GM10266 (cell line): ENCODE data around the gene CRYGB.
"Not testable (repeated sequence)": the region's sequence is repeated elsewhere in the genome, so short reads cannot be mapped to it uniquely, and the experiment has no call there.

ENCODE experiments used
- DNase-seq: peaks from one replicate; pipeline ENCODE4 v3.0.0; 2012; ENCODE audit errors: extremely low spot score
- TF ChIP-seq, protein P1 (sequence below): IDR thresholded peaks from 2 replicates; pipeline ENCODE4 v1.5.1; 2012; ENCODE audit warnings: mild to moderate bottlenecking, low read depth; ENCODE audit not compliant: control insufficient read depth, insufficient read depth; ENCODE audit errors: missing control alignments

CRYGB gene

DNA sequence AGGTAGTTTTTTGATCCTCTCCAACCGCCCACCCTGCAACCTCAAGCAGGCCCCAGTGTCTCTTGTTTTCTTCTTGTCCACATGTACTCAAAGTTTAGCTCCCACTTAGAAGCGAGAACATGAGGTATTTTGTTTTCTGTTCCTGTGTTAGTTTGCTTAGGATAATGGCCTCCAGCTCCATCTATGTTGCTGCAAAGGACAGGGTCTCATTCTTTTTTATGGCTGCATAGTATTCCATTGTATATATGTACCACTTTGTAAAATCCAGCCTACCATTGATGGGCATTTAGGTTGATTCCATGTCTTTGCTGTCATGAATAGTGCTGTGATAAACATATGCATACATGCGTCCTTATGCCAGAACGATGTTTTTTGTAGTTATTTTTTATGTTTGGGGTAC lies 18.9 kb downstream of the CRYGB start:
- TF ChIP-seq, protein P1, sequence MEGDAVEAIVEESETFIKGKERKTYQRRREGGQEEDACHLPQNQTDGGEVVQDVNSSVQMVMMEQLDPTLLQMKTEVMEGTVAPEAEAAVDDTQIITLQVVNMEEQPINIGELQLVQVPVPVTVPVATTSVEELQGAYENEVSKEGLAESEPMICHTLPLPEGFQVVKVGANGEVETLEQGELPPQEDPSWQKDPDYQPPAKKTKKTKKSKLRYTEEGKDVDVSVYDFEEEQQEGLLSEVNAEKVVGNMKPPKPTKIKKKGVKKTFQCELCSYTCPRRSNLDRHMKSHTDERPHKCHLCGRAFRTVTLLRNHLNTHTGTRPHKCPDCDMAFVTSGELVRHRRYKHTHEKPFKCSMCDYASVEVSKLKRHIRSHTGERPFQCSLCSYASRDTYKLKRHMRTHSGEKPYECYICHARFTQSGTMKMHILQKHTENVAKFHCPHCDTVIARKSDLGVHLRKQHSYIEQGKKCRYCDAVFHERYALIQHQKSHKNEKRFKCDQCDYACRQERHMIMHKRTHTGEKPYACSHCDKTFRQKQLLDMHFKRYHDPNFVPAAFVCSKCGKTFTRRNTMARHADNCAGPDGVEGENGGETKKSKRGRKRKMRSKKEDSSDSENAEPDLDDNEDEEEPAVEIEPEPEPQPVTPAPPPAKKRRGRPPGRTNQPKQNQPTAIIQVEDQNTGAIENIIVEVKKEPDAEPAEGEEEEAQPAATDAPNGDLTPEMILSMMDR: no peak
- no peak for DNase-seq

DNA sequence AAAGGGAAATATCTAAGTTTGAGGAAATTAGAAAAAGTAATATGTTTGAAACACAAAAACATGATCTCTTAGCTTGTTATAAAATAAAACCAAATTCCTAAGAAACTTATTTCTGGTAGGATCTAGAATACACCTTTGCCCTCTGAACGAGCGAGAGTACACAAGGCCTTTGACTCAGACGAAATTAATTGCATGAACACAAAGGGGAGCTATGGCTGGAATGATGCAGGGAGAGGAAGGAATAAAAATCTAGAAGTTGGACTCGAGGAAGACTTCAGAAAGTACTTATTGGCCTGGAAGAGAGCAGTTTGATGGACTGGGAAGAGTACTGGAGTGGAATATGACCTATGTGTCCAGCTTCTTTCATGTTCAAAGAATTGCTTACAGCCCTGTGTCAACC lies 20.7 kb downstream of the CRYGB start:
- TF ChIP-seq, protein P1: no peak
- DNase-seq: no peak

DNA sequence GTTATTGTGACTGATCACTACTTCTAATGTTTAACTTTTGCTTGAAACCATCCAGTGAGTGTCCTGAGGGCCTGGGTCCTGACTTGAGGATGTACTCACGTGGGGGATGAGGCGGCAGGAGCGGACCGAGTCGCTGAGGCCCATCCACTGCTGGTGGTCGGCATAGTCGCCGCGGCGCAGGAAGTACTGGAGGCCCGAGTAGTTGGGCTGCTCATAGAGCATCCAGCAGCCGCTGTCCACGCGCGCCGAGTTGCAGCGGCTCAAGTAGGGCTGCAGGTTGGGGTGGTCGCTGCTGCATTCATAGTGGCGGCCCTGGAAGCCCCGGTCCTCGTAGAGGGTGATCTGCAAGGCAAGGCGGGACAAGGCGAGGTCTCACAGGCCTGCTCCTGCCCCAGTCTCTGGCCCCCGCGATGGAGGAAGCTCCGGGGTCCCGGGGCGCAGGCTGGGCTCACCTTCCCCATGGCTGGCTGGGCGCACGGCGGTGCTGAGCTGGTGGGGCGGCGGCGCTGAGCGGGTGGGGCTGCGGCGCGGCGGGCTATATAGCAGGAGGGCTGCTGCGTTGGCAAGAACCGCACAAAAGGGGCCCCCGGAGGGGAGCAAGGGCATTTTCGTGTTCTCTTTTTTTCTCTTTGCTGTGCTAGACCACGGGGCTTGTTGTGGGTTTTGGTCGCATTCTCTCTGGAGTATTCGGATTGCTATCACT lies 21.8 kb downstream of the CRYGB start, which contains the start of gene CRYGD:
Gene CRYGD, minus strand, starts transcription at position 512 of the 703 bp plus-strand sequence. Its CDS starts 51 bp downstream, at position 461.
- DNase-seq: not testable (repeated sequence)

DNA sequence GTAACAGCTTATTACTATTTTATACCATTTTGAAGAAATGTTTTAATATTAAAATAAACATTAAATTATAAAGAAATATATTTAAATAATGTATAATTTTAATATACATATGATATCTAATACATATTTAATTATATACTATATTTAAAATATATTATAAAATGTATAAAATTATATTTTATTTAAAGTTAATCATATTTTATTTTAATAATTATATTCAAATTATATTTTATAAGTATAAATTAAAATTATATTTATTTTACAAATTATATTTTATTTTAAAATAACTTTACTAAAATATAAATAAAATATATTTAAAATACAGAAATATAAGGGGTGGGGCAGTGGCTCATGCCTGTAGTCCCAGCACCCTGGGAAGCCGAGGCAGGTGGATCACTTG lies 23.7 kb downstream of the CRYGB start:
- DNase-seq: no peak
- TF ChIP-seq, protein P1: no peak

DNA sequence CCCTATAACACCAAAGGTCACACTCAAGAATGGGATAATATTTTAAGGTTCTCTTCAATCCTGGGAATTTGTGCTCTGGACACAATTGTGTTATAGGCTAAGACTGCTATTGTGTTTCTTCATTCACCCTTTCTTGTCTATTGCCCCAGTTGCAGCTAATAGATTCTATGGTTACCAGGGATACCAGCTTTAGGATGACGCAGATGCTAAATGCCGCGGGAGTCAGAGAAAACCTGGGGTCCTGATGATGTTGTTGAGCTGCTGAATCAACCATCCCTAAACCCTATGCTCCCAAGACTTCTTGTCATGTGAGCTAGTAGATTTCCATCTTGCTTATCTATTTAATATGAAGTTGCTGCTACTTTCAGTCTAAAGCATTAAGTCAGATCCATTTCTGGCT lies 27.0 kb downstream of the CRYGB start:
- DNase-seq: no peak
- TF ChIP-seq, protein P1: no peak

DNA sequence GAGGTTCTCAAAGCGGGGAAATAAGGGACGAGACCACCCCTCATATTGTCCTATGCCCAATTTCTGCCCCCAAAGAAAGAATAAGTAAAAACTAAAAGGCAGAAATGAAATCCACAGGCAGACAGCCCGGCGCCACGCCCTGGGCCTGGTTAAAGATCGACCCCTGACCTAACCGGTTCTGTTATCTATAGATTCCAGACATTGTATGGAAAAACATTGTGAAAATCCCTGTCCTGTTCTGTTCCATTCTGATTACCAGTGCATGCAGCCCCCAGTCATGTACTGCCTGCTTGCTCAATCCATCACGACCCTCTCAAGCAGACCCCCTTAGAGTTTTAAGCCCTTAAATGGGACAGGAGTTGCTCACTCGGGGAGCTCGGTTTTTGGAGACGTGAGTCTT lies 28.6 kb downstream of the CRYGB start:
- DNase-seq: not testable (repeated sequence)

DNA sequence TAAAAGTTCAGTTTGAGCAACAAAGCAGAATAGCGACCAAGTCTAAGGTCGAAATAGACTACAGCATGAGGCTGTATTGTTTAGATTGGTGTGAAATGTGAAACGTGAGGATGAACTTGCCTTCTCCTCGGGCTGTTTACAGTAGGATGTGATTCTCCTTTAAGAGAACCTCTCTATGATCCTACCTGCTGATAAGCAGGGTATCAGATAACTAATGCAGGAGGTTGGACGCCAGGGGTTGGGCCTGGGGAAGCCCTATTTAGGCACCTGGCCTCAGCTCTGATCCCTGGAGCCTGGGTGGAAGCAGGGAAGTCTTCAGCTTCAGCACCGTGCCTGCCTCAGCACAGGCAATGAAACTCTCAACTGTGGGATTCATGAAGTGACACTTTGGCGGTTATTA lies 33.0 kb downstream of the CRYGB start:
- TF ChIP-seq, protein P1: no peak
- DNase-seq: no peak

DNA sequence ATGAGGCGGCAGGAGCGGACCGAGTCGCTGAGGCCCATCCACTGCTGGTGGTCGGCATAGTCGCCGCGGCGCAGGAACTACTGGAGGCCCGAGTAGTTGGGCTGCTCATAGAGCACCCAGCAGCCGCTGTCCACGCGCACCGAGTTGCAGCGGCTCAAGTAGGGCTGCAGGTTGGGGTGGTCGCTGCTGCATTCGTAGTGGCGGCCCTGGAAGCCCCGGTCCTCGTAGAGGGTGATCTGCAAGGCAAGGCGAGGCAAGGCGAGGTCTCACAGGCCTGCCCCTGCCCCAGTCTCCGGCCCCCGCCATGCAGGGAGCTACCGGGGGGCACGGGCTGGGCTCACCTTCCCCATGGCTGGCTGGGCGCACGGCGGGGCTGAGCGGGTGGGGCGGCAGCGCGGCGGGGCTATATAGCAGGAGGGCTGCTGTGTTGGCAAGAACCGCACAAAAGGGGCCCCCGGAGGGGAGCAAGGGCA lies 33.6 kb downstream of the CRYGB start:
- DNase-seq: not testable (repeated sequence)

DNA sequence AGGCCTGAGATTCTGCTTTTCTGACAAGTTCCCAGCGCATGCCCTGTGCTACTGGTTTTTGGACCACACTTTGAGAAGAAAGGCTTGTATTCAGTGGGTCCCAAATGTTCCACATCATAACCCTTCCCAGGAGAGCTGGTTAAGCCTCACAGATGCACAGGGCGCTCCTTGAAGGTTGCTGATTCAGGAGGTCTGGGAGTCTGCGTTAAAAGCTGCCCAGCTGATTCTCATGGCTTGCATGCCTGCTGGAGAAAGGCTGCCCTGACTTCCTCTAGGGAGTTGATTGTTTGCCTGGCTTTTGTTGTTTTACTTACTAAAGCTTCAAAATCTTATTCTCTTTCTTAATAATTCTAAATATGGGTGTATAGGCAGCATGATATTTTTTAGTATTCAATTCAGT lies 42.3 kb downstream of the CRYGB start:
- TF ChIP-seq, protein P1: no peak
- no peak for DNase-seq
